GM12878 (cell line): ENCODE measurements around the gene LRRC45. TPM values are rescaled to one million over a fixed set of nuclear protein-coding genes. Genes with fewer than 3 reads are reported as not detected.
A peak's percentile ranks its signal among the peaks of the same experiment; 100 is the strongest.

Experiments
- ATAC-seq: fragments of 200-7000 bp; cut with Tn5 transposase; 3 replicates; pipeline ENCODE4 v1.9.1; 2020; ENCODE audit warnings: mild to moderate bottlenecking, moderate library complexity
- BruUV-seq: library from RNA; stranded (reverse); fragments of 400-500 nt; replicated peaks from 2 replicates; lab custom pipeline; 2021; lab: Mats Ljungman, UMichigan
- CTCF ChIA-PET: fragments of 300-600 bp; sonication (Branson Sonifier 250); formaldehyde crosslinking; extraction: SDS; loops from one replicate; lab custom pipeline; 2021; ENCODE audit warnings: inconsistent platforms; lab: Yijun Ruan, JAX
- POLR2A ChIA-PET: fragments of 350-600 bp; formaldehyde crosslinking; extraction: SDS; loops from one replicate; lab custom pipeline; 2021; ENCODE audit warnings: inconsistent platforms; lab: Charles Lee
- RAD21 ChIA-PET: fragments of 300-600 bp; sonication (Branson Sonifier 250); formaldehyde crosslinking; loops from one replicate; lab custom pipeline; 2023; ENCODE audit warnings: antibody characterized with exemption; ENCODE audit not compliant: unreplicated experiment; lab: Charles Lee
- SMC1A ChIA-PET: fragments of 300-600 bp; sonication (Branson Sonifier 250); formaldehyde crosslinking; loops from one replicate; lab custom pipeline; 2023; ENCODE audit not compliant: unreplicated experiment, uncharacterized antibody; lab: Charles Lee
- DNase-seq: peaks from one replicate; pipeline ENCODE4 v3.0.0-alpha.2; 2011; ENCODE audit warnings: low read depth, low spot score
- FAIRE-seq: peaks from 3 replicates; lab custom pipeline; 2011; peaks lifted over from hg19 to GRCh38; lab: Jason Lieb, UNC
- H2AFZ ChIP-seq: 2 replicates; pipeline ENCODE4 v1.6.0; 2011; ENCODE audit warnings: low read depth, low read length, control low read depth; ENCODE audit not compliant: control insufficient read depth
- H3K27ac ChIP-seq: 2 replicates; pipeline ENCODE4 v1.5.1; 2011; ENCODE audit warnings: control low read depth; ENCODE audit not compliant: control insufficient read depth, insufficient read depth
- H3K27me3 ChIP-seq, 2 experiments: replicated peaks in 1 of 2; 2 replicates each; pipeline versions ENCODE4 v1.6.0 to v1.6.1; 2011; ENCODE audit warnings: low read length in 1 of 2; ENCODE audit not compliant: control insufficient read depth in 2 of 2, insufficient read depth in 2 of 2
- H3K36me3 ChIP-seq, 2 experiments: 2 replicates each; pipeline ENCODE4 v1.5.1; 2011; ENCODE audit warnings: low read length in 1 of 2; ENCODE audit not compliant: control insufficient read depth in 2 of 2, insufficient read depth in 2 of 2
- H3K4me1 ChIP-seq: 2 replicates; pipeline ENCODE4 v1.6.1; 2011; ENCODE audit warnings: mild to moderate bottlenecking, low read length, moderate library complexity, mixed read lengths; ENCODE audit not compliant: control insufficient read depth, insufficient read depth
- H3K4me2 ChIP-seq: 2 replicates; pipeline ENCODE4 v1.6.0; 2011; ENCODE audit warnings: control low read depth; ENCODE audit not compliant: control insufficient read depth, insufficient read depth
- H3K4me3 ChIP-seq: fragments of 200-600 bp; sonication (generic); 2 replicates; pipeline ENCODE4 v1.5.1; 2016
- H3K79me2 ChIP-seq: 2 replicates; pipeline ENCODE4 v1.6.0; 2011; ENCODE audit warnings: low read length; ENCODE audit not compliant: control insufficient read depth, insufficient read depth
- H3K9ac ChIP-seq: 2 replicates; pipeline ENCODE4 v1.8.0; 2011; ENCODE audit warnings: low read length, control low read depth, mixed read lengths; ENCODE audit not compliant: control insufficient read depth, insufficient read depth
- H3K9me3 ChIP-seq: replicated peaks from 3 replicates; pipeline ENCODE4 v1.5.1; 2011; ENCODE audit warnings: mild to moderate bottlenecking, low read length; ENCODE audit not compliant: control insufficient read depth, insufficient read depth
- H4K20me1 ChIP-seq: 2 replicates; pipeline ENCODE4 v1.6.0; 2011; ENCODE audit not compliant: control insufficient read depth, insufficient read depth
- BCL11A ChIP-seq: IDR thresholded peaks from 2 replicates; pipeline ENCODE4 v1.6.1; 2011; ENCODE audit warnings: low read depth, low read length
- CHD2 ChIP-seq: IDR thresholded peaks from 2 replicates; pipeline ENCODE4 v1.6.1; 2011; ENCODE audit warnings: low read depth, low read length, improper control_type of control experiment, borderline replicate concordance
- NR2C1 ChIP-seq: fragments of 450-650 bp; IDR thresholded peaks from 2 replicates; pipeline ENCODE4 v1.6.1; 2017; ENCODE audit warnings: antibody characterized with exemption, mild to moderate bottlenecking, moderate library complexity
- POLR2A ChIP-seq: IDR thresholded peaks from 2 replicates; pipeline ENCODE4 v1.6.1; 2011; ENCODE audit warnings: low read depth, mild to moderate bottlenecking, low read length
- WGBS: methylation state at CpG from one replicate; pipeline ENCODE4 v1.1.6; 2016; ENCODE audit warnings: low lambda C conversion rate; ENCODE audit not compliant: insufficient replicate concordance, insufficient coverage; ENCODE audit errors: missing lambda C conversion rate; 5-methylcytosine and 5-hydroxymethylcytosine counted together
- in situ Hi-C: fragments of 300-500 bp; cut with MboI; formaldehyde crosslinking; loops from 9 replicates; pipeline ENCODE4 v1.14.3; 2018; ENCODE audit warnings: mixed read lengths
- intact Hi-C: fragments of 100-400 bp; cut with micrococcal nuclease; formaldehyde crosslinking; loops from one replicate; pipeline ENCODE4 v1.14.2; 2022; ENCODE audit not compliant: unreplicated experiment
- polyA plus RNA-seq, 11 experiments: library from polyadenylated mRNA; depleted of rRNA in 4 of 11; unstranded in 6 of 11; stranded (reverse) in 5 of 11; fragments of >200 nt; fragmentation: Nextera tagmentation in 4 of 11; fragmentation: Illumina TruSeq in 1 of 11; extraction: Ambion mirVana in 4 of 11; extraction: Trizol in 1 of 11; gene quantifications; 1 replicate in 1 of 11; 2 replicates in 10 of 11; pipeline versions ENCODE4 v1.2.1 to v1.2.3, GENCODE V29; 2011 to 2016; ENCODE audit warnings: inconsistent platforms in 2 of 11, missing spikeins in 2 of 11, low read depth in 1 of 11
- total RNA-seq, 4 experiments: library from RNA; depleted of rRNA in 3 of 4; stranded (reverse); fragments of >200 nt in 3 of 4; fragmentation: Illumina TruSeq in 1 of 4; extraction: Trizol in 1 of 4; gene quantifications; 2 replicates each; pipeline versions ENCODE4 v1.2.1 to v1.2.3, GENCODE V29; 2013 to 2021
- TF ChIP-seq, protein P1 (sequence below): IDR thresholded peaks from 2 replicates; pipeline ENCODE4 v1.6.1; 2012; ENCODE audit warnings: low read depth, low read length, improper control_type of control experiment

LRRC45 gene
- total and polyA plus RNA-seq, 10 of the 15 experiments (the other 5 are each of a cell fraction or from before 2014, with no cell fraction given) = 0.03 to 27.7 (median 10.4) TPM

DNA sequence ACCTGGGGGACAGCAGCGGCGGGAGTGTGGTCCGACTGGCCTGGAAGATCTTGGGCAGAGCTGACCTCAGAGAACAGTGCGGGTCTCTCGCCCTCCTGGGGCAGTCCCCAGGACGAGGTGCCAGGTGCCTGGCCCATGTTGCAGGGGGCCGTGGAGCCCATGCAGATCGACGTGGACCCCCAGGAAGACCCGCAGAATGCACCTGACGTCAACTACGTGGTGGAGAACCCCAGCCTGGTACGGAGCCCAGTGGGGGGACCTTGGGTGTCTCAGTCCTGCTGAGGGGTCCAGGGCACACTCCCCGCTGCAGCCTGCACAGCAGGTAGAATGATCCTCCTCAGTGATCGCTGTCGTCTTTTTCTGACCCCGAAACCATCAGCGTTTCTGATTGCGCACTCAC, 30.0 kb downstream of the LRRC45 start:
- Histone ChIP-seq H3K27me3 (no peaks in the 10 kb centered on the region), H3K4me2 (peak overlapping the region; percentile 64), H2AFZ (no peak overlapping the region), H3K9ac (peak overlapping the region; percentile 80; the same call in 1 of the 2 replicates), H3K27ac (no peak overlapping the region), H3K36me3 (peaks cover 0 to 17% of the 10 kb centered on the region in 2 experiments), H4K20me1 (no peaks in the 10 kb centered on the region), H3K4me3 (peak overlapping the region; percentile 83; the same call in 1 of the 2 replicates), H3K9me3 (no peaks in the 10 kb centered on the region), H3K4me1 (peaks cover 4% of the 10 kb centered on the region), H3K79me2 (peaks cover 14% of the 10 kb centered on the region)
- ATAC-seq = no peak
- ChIA-PET SMC1A (no interaction called here), CTCF (no interaction called here), RAD21 (no interaction called here), POLR2A (interaction anchor here (0.5 kb wide), 1 partner anchor 17 kb away, joined by 3 read pairs; no protein-coding TSS in a partner anchor)
- TF ChIP-seq, protein P1, sequence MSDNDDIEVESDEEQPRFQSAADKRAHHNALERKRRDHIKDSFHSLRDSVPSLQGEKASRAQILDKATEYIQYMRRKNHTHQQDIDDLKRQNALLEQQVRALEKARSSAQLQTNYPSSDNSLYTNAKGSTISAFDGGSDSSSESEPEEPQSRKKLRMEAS = no peak
- no peak for TF ChIP-seq NR2C1
- no TSS peak for BruUV-seq
- no peak for FAIRE-seq
- WGBS = 61% methylated on average over 16 of the region's 19 CpGs
- intact Hi-C loops = loop anchor here (5.0 kb wide), 1 partner anchor 44 kb away; the partner anchor contains the start of gene FASN
- in situ Hi-C loops = no loop called here
- DNase-seq = no peak

DNA sequence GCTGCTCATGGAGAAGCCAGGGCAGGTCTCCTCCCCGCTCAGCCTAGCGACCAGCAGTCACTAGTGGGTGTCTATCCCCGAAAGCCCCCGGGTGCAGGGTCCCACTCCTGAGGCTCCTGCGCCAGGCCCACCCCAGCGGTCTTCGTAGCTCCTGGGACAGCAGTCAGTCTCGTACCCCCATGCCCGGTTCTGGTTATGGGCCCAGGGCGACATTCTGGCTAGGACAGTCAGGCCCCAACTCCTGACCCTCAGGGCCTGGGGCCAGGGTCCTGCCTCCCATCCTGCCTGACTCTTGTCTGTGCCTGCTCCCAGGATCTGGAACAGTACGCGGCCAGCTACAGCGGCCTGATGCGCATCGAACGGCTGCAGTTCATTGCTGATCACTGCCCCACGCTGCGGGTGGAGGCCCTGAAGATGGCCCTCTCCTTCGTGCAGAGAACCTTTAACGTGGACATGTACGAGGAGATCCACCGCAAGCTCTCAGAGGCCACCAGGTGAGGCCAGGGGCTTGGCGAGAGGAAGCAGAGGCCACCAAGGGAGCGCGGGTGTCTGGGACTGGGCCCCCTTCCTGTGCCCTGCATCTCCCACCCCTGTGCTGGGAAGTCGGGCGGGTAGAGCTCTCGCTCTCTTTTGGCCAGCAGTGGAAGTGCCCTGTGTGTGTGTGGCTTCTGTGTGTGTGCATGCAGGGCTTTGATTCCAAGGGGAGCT, 30.6 kb downstream of the LRRC45 start:
- no peak for ATAC-seq
- intact Hi-C loops = loop anchor here (5.0 kb wide), 1 partner anchor 44 kb away; the partner anchor contains the start of gene FASN
- Histone ChIP-seq H3K79me2 (peaks cover 14% of the 10 kb centered on the region), H3K4me3 (no peak overlapping the region), H4K20me1 (no peaks in the 10 kb centered on the region), H3K36me3 (peaks cover 0 to 17% of the 10 kb centered on the region in 2 experiments), H2AFZ (no peak overlapping the region), H3K27ac (no peak overlapping the region), H3K9me3 (no peaks in the 10 kb centered on the region), H3K27me3 (no peaks in the 10 kb centered on the region), H3K9ac (no peak overlapping the region), H3K4me2 (peak overlapping the region; percentile 64; the same call in 1 of the 2 replicates), H3K4me1 (peaks cover 4% of the 10 kb centered on the region)
- RAD21 ChIA-PET = no interaction called here
- in situ Hi-C loops = no loop called here
- DNase-seq = no peak
- SMC1A ChIA-PET = no interaction called here
- CTCF ChIA-PET = no interaction called here
- BruUV-seq = no TSS peak
- POLR2A ChIA-PET = interaction anchor here (0.5 to 2.4 kb wide), 3 partner anchors 11 to 17 kb away, joined by 3 to 6 read pairs (median 3); partner anchors contain the start of gene DCXR
- WGBS = 90% methylated on average over 28 of the region's 28 CpGs
- FAIRE-seq = no peak
- TF ChIP-seq, protein P1 = no peak
- TF ChIP-seq CHD2 (no peak), BCL11A (no peak), POLR2A (peak; percentile 11; the same call in 1 of the 2 replicates)
